NCI-H526 treated with DMSO at 0.1 percent for 48 hours (cell line): Measurements from ENCODE around the gene OR51V1.
"Not testable (repeated sequence)": the region's sequence is repeated elsewhere in the genome, so short reads cannot be mapped to it uniquely, and the experiment has no call there.

ENCODE experiments used
- DNase-seq: peaks from one replicate; lab custom pipeline; 2025; lab: John Stamatoyannopoulos, UW

Gene OR51V1

GRCh38 chr11:5164807-5165206 lies 35.7 kb downstream of the OR51V1 start:
- DNase-seq: not testable (repeated sequence)

GRCh38 chr11:5161045-5161444 lies 39.4 kb downstream of the OR51V1 start:
- not testable (repeated sequence) for DNase-seq

GRCh38 chr11:5160217-5160616 lies 40.3 kb downstream of the OR51V1 start:
- DNase-seq: not testable (repeated sequence)

GRCh38 chr11:5159806-5160205 lies 40.7 kb downstream of the OR51V1 start:
- DNase-seq: no peak

- DNase-seq: no peak
Measured at GRCh38 chr11:5154657-5155056, 45.8 kb downstream of the OR51V1 start, which contains the start of gene OR52A1. TSS of gene OR52A1 (minus strand) at chr11:5154757. CDS start at chr11:5152369, 2,388 bp downstream.

- no peak for DNase-seq
Measured at GRCh38 chr11:5153574-5154431, 46.7 kb downstream of the OR51V1 start.

- DNase-seq: no peak
Measured at GRCh38 chr11:5151713-5152153, 48.7 kb downstream of the OR51V1 start.
